HG03457 (cell line): ENCODE data around the gene MYO1B.

Experiments used
- ATAC-seq: cut with Tn5 transposase; IDR thresholded peaks from one replicate; pipeline ENCODE4 v1.9.1; 2021; ENCODE audit warnings: moderate number of reproducible peaks; ENCODE audit not compliant: unreplicated experiment

Gene MYO1B

DNA sequence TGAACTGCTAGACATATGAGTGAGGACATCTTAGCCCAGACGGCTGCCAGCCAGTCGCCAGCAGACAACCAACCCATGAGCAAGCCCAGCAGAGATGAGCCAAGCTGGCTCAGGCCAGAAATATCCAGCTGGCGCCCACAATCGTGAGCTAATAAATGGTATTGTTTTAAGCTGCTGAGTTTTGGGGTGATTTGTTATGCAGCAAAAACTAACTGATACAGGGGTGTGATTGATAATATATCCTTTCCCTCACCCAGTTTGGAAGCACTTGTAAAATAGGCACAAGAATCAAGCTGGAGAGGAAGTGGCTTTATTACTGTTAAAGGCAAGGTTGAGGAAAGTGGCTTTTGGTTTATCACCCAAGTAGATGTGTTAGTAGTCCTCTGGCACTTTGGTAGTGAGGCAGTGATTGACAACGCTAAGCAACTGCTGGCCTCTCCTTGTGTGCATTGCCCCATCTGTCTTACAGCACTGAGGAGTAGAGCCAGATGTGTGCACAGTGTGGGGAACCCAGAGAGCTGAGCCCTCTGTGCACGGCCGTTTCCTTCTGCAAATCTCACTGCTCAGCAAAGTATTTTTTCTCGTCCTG, 110.1 kb downstream of the MYO1B start:
- no peak for ATAC-seq

DNA sequence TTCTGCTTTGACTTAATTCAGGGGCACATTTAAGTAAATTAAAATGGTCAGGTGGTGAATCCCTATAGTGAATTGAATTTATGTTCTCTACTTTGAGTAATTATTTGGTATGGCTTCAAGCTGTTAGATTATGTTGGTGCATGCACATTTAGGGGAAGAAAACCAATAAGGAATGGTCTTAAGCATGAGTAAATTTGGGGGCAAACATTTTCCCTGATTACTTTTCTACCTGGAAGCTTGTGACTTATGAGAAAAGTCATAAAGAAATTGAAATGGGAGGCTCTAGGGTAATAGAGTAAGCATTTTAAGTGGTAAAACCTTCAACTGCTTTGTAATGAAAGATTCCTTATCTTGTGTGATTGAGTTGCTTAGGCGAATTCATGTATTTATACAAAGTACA, 112.5 kb downstream of the MYO1B start:
- ATAC-seq = no peak

GRCh38 chr2:191358325-191359025, 113.3 kb downstream of the MYO1B start:
- ATAC-seq = no peak

- no peak for ATAC-seq
Measured at GRCh38 chr2:191359133-191359532, 113.9 kb downstream of the MYO1B start.

GRCh38 chr2:191360918-191361317, 115.7 kb downstream of the MYO1B start:
- ATAC-seq = no peak

GRCh38 chr2:191362841-191363240, 117.6 kb downstream of the MYO1B start:
- ATAC-seq = no peak

- no peak for ATAC-seq
Measured at GRCh38 chr2:191363267-191363666, 118.1 kb downstream of the MYO1B start.

- no peak for ATAC-seq
Measured at GRCh38 chr2:191365089-191365488, 119.9 kb downstream of the MYO1B start.

GRCh38 chr2:191366199-191366598, 121.0 kb downstream of the MYO1B start:
- no peak for ATAC-seq

DNA sequence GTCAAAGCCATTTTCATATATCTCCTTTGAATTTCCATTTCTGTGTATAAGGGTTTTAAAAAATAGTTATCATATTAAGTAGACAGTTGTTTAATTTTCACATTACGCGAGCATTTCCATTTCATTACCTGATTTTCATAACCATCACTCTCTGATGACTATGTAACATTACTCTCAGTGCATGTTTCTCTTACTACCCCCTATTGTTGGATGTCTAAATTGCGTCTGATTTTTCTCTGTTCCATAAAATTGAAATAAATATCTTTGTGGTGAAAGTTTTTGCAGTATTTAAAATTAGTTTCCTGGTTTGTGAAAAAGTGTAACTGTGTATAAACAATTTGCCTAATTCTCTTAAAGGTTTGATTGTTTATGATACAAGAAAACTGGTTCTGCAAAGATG, 123.8 kb downstream of the MYO1B start:
- ATAC-seq = no peak

GRCh38 chr2:191374366-191374765, 129.2 kb downstream of the MYO1B start:
- no peak for ATAC-seq

DNA sequence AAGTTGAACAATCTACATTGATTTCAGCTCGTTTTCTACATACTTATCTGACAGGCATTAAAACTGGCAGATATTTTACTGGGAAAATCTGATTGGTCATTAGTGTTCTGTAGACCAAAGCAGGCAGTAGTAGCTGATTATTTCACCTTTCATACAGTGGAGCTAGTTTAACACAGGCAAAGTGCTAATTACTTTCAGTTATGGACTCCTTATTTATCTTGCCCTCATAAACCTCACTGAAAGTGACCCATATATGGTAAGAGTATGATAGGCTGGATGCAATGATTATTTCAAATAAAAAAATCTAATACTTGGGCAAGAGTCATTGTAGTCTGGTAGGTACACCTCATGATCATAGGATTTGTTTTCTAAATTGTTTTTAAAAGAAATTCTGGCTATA, 129.7 kb downstream of the MYO1B start:
- no peak for ATAC-seq

DNA sequence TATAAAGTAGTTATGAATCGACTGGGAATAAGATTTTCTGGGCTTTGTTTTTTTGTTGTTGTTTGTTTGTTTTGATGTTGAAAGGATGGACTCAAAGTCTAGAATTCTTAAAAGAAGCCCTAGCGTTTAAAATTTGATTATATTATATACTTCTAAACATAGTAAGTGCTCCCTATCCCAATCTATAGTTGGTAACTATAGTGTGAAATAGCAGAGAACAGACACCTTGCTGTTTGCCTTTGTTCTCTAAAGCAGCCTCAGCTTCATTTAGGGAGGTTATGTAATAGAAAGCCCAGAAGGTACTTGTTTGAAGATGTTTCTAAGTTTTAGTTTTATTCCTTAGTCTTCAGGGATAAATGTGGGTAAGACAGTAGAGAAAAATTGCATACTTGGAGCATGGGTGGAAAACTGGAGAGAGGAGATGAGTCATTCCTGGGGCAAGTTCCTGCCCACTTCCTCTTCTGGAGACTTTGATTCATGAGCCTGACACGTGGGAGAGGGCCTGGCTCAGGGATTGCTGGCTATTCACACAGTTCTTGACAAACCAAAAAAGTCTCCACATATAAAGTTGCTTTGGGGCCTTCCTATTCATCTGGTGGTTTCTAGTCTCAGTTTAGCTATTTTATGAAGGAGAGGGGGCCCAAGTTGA, 131.9 kb downstream of the MYO1B start:
- no peak for ATAC-seq

DNA sequence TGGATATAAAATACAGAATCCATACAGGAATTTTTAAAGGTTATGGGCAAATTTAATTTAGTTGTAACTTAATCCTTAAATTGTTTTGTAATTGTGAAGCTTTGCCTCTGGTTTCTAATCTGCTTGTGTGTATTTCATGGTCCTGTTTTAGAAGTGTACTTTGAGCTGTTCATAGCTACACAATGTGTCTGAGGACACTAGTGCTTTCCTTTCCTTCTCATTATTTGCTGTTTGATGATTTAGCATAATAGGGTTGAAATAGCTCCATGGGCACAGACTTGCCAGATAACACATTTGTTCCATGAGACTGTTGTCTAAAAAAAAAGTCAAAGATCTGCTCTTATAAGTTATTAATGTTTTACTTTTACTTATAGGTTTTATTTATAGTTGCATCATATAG, 134.2 kb downstream of the MYO1B start:
- ATAC-seq = no peak

GRCh38 chr2:191382801-191383200, 137.6 kb downstream of the MYO1B start:
- ATAC-seq = no peak

GRCh38 chr2:191383486-191383885, 138.3 kb downstream of the MYO1B start:
- no peak for ATAC-seq

DNA sequence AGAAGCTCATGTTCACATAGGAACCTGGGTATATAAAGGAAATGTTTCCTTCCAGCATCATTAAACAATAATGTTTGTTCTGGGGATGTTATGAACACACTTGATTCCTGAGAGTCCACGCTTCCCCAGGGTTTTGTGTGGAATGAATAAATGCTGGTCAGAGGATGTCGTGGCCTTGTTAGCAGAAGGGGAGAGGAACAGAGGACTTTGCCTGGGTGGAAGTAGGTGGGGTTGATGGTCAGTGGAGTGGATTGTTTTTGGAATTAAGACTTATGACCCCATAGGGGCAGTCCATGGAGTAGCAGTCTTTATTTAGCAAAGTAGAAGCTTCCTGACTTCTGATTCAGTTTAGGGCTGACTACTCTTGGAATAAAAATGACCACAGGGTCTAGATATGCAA, 139.6 kb downstream of the MYO1B start:
- no peak for ATAC-seq

DNA sequence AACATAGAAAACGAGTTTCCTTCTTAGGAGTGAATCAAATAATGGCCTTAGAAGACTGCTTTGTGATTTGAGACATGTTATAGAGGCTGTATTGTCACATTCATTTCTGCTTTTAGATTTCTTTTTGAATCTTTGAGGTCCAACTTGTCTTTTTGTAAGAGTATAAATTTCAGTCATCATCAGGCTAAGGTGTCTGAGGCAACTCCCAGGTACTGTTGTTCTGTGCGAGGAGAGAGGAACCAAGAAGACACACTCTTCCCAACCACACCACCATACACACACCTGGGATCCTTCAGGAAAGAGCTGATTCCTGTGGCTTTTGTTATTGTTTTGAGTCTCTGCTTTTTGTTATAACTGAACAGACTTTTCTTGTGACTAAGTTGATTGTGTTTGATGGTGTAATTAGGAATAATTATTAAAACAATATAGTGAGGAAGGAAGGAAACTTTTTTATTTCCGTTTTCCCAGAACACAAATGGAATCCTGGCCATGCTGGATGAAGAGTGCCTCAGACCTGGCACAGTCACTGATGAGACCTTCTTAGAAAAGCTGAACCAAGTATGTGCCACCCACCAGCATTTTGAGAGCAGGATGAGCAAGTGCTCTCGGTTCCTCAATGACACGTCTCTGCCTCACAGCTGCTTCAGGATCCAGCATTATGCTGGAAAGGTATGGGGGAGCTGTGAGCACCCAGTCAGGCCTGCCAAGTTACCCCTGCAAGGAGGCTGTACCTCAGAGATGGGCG, 140.4 kb downstream of the MYO1B start:
- no peak for ATAC-seq

- no peak for ATAC-seq
Measured at GRCh38 chr2:191386938-191387536, 141.8 kb downstream of the MYO1B start.

DNA sequence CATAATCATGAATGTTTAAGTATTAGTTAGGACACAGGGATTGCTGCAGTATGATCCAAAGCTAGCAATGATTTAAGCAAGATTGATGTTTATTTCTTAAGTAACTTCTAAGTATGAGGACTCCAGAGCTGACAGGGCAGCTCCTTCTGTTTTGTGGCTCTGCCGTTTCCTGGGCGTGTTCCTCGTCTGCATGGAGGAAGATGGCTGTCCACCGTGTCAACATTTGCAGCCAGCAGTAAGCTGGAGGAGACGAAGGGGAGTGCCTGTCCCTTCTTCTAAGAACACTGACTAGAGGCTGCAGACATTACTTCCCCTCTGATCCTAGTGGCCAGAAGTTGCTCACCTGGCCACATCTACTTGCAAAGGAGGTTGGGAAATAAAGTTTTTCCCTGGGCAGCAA, 144.1 kb downstream of the MYO1B start:
- ATAC-seq = no peak

DNA sequence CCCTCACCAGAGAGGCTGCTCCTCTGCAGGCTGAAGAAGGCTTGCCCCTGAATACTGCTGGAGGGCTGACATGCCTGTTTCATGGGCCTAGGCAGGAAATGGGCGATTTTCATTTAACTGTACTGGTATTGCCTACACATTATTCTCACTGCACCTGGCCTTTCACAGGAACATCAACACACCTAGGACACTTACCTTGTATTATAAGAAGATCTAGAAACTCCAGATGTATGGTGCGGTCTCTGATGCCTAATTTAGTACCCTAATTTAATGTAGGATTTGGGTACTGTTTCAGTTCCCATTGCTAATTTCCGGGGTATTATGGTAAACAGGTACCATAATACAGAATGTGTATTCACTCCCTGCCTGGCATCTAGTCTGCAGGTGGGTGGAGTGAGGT, 146.0 kb downstream of the MYO1B start:
- no peak for ATAC-seq
